ENCODE results near the gene SPINK6.

Gene SPINK6

GRCh38 chr5:148255456-148255855 lies 52.6 kb downstream of the SPINK6 start:
- Mint-ChIP-seq H3K27me3 (peaks cover 1% of the 10 kb centered on the region), H3K4me3 (no peak overlapping the region), H3K36me3 (peaks cover 2% of the 10 kb centered on the region), H3K9me3 (ENCODE audit: low read depth) (peaks cover 23% of the 10 kb centered on the region), H3K27ac (no peak overlapping the region), H3K4me1 (ENCODE audit: low read depth) (no peaks in the 10 kb centered on the region)

GRCh38 chr5:148259288-148259687 lies 56.4 kb downstream of the SPINK6 start:
- Mint-ChIP-seq H3K27ac (no peak overlapping the region), H3K27me3 (peaks cover 4% of the 10 kb centered on the region), H3K4me1 (ENCODE audit: low read depth) (no peaks in the 10 kb centered on the region), H3K4me3 (no peak overlapping the region), H3K36me3 (peaks cover 2% of the 10 kb centered on the region), H3K9me3 (ENCODE audit: low read depth) (peaks cover 18% of the 10 kb centered on the region)

- Mint-ChIP-seq H3K4me3 (no peak overlapping the region), H3K27ac (no peak overlapping the region), H3K4me1 (ENCODE audit: low read depth) (no peaks in the 10 kb centered on the region), H3K36me3 (peaks cover 2% of the 10 kb centered on the region), H3K9me3 (ENCODE audit: low read depth) (peaks cover 21% of the 10 kb centered on the region), H3K27me3 (peaks cover 4% of the 10 kb centered on the region)
Measured at GRCh38 chr5:148261221-148261620, 58.4 kb downstream of the SPINK6 start.

Measured in activated naive CD8-positive, alpha-beta T cell (primary cell).